ENCODE measurements around the gene UQCC2.

Gene UQCC2

DNA sequence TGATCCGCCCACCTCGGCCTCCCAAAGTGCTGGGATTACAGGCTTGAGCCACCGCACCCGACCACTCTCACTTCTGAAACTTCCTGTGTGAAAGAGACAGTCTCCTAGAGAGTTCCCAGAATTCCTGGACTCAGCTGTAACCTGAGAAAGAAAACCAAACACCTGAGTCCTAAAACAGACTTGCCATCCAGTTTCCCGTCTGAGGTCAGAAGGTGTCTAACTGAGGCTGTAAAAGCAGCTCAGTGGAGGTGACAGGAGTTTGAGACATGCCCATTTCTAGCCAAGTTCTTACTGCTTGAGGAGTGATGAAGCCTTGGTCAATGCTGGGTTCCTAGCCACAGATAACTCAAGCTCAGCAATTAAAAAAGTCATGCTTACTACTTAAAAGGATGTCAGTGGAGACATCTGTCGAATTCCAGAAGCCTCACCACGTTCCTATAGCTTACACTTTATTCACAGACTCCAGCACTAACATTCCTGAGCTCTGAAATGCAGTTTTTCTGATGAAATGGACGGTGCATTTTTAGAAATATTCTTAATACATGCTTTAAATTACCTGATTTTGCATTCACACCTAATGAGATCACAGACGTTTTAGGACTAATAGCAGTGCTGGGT lies 6.1 kb downstream of the UQCC2 start:
- DNase-seq = no peak

DNA sequence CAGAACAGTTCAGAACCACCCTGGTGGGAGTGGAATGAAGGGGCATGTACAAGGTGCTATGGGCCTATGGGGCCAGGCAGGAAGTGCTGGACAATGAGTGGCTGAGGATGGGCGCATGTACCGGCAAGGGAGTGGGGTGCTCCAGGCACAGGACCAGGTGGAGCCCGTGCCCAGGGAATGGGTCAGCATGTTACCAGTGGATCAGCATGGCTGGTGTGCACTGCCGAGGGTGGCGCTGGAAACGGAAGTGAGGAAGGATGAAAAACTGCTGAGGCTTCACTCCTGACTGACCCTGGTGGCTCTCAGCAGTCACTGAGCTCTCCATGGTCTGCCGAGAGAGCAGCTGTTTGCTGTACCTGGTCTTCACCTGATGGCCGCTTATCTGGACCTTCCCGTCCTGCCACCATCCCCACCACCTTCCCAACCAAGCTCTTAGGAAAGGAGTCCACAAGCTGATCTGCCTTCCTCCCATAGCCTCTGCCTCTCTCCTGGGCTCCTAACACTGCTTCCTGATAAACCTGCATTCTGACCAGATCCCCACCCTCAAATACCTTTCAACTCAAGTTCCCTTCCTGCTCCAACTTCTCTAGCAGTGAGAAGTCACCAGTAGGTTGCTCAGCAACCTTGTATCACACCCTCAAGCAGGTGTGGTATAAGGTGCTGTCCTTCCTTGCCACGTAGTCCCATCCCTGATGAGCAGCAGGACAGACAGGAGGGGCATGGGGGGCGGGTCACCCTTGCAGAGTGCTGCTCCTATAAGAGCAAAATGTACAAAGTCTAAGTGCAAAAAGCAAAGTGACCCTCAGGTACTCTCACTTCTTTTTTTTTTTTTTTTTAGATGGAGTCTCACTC lies 7.1 kb downstream of the UQCC2 start:
- DNase-seq = no peak

DNA sequence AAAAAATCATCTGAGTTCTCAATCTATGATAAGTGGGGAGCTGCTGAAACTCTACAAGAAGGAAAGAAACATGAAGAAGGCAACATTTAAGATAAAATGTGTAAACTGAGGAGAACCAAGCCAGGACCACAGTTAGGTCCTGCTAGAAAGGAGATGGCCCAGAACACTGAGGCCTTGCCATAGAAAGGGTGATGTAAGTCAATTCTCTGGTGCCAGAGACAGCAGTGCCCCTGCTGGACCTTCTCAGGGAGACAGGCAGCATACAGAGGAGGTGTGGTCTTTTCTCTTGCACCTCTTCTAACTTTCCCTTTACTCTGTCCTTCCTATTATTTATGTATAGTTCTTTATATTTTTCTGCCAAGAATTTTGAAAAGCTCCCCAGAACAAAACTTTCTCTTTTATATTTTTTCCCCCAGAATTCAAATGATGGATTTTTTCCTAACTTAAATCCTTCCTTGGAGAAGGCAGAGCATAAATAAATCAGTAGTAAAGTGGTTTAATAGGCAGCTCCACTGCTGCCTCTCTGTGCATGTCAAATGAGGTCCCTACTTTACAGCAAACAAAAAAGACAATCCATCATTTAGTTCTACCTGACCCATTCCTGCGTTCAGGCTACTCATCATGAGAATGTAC lies 9.0 kb downstream of the UQCC2 start:
- peak; percentile 50 to 70 (median 59) for DNase-seq

DNA sequence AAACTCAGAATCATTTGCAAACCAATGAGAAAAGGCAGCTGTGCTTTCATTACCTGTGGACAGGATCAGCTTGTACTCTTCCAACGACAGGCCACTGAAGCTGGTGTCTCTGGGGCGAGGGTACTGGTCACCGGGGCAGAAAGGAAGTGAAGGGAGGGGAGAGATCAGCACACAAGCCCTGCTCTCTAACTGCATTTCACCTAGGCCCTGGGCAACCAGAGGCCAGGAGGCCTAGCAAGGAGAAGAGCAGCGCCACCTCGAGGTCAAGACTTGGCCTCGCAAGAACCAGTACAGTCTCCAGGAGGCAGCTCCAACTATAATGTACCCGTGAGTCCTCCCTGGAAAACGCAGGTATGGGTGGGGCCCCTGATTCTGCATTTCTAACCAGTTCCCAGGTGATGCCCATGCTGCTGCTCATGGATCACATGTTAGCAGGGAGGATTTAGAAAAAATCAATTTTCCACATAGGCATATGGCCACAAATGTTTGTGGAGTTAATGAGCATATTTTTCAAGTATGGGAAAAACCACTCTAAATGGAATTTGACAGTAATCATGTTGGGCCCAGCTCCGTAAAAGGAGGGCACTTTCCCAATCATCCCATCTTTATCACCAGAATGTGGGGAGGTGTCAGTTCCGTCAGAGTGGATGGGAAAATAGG lies 11.0 kb downstream of the UQCC2 start:
- DNase-seq = peak; percentile 62 to 84 (median 75)

DNA sequence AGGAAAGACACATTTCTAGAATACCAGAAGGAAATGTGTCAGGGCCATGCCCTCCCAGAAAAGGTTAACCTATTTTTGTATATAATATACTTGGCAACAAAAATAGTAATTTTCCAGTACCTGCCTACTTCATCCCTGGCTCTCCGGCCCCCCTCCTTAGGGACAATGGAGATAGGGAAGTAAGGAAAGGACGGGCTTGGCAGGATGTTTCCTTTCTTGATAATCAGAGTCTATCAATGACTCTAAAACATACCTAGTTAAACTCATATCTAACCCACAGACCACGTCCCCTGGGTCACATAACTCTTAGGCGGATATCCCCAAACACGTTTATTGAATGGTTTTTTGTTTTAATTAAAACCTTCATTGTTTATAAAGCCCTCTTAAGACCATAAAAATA lies 11.8 kb downstream of the UQCC2 start:
- DNase-seq = no peak

DNA sequence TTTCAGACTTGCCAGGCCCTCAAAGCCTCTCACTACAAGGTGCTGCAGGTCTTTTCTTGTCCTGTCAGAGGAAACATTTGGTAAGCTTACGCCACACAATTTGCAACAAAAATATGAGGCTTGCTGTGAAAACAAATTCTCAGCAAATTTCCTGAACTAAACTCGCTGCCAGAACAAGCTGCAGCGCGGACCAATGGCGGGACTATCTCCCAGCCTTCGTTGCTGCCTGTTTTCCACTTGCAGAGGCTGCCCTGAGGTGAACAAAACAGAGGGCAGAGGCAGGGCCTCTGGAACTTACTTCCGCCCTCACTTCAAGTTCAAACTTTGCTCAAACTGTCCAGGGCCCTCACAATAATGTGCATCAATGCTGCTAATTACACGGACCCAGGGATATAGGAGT lies 12.4 kb downstream of the UQCC2 start:
- DNase-seq = no peak

DNA sequence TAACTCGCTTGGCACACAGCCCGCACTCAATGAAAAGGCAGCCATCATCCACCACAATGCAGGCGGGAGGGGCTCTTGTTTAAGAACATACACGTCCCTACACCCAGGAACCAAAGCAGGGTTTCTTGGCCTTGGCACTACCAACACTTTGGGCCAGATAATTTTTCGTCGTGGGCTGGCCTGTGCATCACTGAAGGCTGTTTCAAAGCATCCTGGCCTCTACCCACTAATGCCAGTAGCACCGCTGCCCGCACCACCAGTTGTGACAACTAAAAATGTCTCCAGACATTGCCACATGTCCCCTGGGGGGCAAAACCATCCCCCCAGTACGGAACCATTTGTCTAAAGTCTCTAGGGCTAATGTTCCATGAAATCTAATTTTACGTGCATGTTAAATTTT lies 13.0 kb downstream of the UQCC2 start:
- DNase-seq = no peak

DNA sequence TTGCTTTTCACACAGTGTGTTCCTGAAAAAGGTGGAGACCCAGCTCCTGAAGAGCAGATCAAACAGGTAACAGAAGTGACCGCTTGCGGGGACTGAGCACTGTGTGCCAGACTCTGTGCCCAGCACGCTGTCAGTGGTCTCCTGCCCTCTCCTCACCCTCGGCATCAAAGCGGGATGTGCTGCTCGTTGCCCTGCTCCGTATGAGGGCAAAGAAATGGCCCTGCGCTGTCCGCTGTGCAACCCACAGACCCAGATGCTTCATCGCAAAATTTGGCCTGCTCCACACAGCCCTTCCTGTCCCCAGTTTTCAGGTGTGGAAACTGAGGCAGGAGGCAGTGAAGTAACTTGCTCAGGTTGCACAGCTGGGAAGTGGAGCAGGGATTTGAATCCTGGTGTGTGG lies 13.7 kb downstream of the UQCC2 start:
- no peak for DNase-seq

DNA sequence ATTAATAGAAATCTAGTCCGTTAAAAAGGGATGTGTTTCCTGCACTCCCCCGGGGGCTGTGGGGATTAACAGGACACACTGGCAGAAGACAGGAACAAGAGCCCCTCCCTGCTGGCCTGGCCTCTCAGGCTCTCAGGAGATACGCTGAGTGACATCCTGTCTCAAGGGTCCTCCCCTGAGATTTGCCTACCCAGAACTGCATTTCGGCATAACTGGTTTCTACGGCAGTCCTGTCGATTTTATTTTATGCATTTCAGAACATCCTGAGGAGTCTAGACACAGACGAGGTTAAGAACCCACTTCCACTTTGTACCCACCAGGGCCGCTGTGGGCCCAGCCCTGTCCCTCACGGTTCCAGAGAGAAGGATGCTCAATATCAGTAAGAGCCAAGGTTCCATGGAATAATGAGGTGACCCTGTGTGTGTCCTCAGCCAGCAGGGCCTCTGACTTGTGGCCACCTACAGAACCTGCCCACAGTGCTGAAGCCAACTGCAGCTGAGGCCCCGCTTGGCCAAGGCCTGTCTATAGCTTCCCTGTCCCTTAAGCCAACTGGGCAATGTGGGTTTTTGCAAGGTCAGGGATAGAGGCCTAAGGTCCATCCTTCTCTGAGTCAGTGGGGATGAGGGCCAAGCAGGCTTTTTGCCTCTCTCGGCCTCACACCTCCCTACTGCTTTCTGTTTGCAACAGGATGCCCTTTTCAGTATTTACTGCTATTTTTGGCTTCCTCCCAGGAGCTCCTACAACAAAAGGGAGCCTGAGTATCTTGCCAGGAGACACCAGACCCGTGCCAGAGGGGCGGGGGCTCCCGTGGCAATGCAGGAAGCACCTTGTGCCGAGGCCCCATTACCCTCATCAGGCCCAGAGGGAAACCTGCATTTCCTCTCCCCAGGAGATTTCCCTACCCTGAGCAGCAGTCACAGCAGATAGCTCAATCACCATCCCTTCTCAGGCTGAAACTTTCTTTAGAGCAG lies 14.7 kb downstream of the UQCC2 start:
- DNase-seq = no peak

DNA sequence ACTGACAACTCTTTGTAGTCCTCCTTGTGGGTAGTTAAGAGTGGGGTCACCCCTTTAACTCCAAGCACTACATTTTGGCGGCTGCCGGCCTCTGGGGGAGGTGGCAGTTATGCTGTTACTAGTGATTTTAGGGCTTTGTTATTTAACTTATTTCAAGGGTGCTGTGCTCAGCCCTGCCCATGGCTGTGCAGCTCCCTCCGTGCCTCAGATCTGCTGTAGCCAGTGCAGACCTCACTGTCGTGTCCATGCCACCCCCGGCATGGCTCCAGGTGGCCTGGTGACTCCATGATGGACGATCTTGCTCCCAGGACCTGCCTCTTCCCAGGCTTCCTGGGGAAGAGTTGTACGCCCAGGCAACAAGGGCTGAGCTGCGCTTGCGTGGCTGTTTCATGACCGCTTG lies 15.4 kb downstream of the UQCC2 start:
- DNase-seq = no peak

DNA sequence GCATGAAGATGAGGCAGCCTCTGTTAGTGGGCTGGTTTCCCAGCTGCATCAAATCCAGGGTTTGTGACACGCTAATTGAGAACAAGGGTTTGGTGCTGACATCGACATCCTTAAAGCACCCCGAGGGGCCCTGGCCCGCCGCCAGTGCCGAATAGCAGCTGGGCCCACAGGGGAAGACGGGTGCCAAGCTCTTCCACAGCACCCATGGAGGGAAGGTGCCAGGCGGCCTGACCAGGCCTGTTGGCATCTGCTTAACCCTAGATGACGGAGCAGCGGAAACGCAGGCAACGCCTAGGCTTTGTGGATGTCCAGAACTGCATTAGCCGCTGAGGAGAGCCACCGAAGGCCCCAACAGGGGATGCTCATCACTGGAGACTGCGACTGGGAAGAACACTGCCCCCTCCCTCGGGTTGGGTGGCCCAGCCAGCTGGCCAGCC lies 16.0 kb downstream of the UQCC2 start:
- no peak for DNase-seq

DNA sequence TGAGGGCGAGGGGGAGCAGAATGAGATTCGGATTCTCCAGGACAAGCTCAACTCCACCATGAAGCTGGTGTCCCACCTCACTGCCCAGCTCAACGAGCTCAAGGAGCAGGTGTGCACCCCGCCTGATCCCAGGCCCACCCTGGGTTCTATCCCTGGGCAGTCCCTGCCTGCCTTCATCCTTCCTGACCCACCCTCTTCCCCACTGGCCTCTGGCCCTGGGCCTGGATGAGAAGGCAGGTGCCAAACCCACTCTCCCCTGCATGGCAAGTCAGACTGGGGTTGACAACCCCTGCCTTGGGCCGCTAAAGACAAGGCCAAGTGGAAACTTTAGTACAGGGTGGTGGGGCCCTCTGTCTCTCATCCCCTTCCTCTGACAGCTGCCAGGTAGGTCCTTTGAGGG lies 16.5 kb downstream of the UQCC2 start:
- DNase-seq = no peak

DNA sequence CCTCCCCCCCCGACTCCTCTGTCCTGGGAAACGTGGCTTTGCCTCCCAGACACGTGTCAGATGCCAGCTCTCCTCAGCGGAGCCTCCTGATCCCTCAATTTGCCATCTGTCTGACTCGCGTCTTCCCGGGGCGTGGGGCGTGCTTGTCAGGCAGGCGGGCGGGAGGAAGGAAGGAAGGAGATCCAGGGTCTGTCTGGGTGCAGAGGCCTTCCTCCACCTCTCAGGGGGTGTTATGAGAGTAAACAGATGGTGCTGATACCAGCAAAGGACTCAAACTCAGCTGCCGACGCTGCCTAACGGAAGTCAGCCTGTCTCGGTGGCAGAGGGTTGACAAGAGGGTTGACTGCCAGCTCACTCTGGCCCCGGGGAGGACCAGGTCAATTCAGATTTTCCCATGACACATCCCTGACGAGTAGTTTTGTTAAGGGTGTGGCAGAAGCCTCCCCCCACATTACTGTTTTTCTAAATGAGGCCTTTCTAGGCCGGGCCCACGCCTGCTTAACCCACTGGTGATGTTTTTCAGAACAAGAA lies 17.0 kb downstream of the UQCC2 start:
- DNase-seq = peak; percentile 72 to 74 (median 72)

DNA sequence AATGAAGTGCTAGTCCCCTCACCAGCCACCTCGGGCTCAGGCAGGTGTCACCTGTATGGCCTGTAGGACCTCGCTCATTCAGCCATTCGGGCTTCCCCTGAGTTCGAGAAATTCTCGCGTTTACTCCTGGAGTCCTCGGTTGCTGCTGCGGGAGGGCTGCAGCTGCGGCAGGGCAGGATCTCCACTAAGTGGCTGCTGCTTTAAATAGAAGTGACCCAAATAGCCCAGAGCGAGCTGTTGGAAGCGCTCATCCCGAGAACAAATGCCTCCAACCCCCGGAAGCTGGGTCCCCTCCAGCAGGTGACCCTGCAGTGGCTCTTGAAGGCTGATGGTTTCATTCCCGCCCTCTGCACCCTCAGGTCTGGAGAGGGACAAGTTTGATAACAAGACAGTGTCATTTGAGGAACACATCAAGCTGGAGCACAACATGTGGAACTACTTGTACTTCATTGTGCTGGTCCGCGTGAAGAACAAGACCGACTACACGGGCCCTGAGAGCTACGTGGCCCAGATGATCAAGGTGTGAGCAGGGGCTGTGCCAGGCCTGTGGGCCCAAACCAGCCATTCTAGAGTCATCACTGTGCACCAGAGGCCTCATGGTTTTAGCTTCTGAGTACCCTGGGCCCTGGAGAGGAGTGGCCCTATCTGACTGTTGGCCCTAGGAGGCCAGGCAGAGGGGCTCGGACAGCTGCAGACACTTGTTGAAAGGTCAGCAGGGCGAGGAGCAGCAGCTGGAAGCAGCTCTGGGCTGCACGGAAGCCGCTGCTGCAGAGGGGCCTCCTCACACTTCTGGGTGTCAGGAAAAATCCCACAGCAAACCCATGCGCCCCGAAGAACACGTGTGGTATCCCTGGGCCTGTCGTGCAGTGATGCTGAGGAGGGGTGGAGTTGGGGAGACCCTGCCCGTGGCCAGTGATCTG lies 18.1 kb downstream of the UQCC2 start:
- DNase-seq = no peak

DNA sequence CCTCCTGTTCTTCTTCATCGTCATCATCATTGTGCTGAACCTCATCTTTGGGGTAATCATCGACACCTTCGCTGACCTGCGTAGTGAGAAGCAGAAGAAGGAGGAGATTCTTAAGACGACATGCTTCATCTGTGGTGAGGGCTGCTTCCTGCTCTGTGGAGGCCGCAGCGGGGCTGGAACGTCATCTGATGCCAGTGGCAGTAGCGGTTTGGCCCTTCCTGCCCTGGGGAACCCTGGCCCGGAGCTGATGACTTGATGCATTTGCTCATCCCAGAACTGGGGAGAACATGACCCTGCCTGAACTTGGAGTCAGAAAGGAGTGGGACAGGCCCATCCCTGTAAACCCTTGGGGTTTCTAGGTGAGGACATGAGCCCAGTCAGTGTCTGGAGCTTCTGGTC lies 18.7 kb downstream of the UQCC2 start:
- peak; percentile 87 to 89 (median 89) for DNase-seq

DNA sequence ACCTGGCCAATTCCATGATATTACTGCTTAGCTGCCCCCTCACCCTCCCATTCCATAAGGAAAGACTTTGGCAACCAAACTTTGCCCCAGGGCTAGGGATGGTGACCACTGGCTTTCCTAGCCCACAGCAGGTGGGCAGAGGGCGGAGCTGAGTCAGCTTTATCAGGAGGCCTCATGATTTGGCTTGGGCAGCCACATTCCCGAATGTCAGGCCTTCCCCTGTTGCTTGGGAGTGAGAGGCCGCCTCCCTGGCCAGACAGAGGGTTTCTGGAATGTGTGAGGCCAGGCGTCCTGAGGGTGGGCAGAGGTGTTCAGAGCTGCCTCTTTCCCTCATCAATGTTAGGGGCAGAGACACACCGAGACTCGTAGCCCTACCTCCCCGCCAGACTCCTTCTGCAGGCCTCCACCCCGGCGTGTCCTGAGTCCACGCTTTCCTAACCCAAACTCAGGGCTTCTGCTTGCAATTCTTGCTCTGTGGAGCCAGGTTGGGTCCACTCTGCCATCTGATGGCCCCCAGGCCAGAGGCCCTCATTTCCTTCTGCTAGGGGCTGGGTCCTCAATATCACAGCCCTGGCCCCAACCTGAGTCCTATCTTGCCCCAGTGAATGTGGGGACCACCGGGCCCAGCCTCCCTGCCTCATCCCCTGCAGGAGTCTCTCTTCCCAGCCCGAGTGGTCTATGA lies 19.3 kb downstream of the UQCC2 start:
- no peak for DNase-seq

DNA sequence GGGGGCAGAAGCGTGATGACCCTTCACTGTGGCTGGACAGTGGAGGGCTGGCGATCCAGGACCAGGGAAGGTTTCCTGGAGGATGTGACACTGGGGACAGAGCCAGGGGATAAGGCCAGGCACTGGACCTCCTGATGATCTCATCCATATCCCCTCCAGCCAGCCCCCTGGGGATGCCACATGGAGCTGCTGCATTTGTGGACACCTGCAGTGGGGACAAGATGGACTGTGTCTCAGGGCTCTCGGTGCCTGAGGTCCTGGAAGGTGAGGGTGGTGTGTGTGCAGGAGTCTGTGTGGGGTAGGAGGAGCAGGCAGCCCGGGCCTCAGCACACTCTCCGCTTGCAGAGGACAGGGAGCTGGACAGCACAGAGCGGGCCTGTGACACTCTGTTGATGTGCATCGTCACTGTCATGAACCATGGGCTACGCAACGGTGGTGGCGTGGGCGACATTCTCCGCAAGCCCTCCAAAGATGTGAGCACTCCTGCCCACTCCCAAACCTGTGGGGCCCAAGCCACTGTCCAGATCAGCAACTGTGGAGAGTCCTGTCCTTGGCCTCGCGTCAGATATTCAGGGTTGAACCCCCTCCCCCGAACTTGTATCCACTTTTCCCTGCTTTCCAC lies 19.9 kb downstream of the UQCC2 start:
- no peak for DNase-seq

DNA sequence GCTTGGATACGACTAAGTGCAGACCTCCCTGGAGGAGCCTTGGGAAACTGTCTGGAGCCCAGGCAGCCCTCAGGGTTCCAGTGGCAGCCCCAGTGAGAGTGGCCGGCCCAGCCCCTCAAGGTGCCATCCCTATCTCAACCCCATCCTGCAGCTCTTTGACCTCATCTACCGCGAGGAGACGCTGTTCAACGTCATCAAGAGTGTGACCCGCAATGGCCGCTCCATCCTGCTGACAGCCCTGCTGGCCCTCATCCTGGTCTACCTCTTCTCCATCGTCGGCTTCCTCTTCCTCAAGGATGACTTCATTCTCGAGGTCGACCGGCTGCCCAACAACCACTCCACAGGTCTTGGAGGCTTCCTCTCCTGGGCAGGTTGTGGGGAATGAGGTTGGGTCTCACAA lies 20.7 kb downstream of the UQCC2 start:
- no peak for DNase-seq

DNA sequence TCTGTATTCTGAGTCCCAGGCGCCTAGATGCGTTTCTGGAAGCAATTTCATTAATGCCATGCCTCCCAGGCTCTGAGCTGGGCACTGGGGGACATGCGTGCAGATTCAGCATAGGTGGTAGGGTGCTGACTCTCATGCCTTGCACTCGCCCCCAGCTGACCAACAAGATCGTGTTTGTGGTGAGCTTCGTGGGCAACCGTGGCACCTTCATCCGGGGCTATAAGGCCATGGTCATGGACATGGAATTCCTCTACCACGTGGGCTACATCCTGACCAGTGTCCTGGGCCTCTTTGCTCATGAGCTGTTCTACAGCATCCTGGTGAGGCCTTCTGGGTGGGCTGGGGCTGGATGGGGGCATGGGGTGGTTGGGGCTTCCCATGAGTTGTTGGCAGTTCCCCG lies 21.6 kb downstream of the UQCC2 start:
- no peak for DNase-seq

DNA sequence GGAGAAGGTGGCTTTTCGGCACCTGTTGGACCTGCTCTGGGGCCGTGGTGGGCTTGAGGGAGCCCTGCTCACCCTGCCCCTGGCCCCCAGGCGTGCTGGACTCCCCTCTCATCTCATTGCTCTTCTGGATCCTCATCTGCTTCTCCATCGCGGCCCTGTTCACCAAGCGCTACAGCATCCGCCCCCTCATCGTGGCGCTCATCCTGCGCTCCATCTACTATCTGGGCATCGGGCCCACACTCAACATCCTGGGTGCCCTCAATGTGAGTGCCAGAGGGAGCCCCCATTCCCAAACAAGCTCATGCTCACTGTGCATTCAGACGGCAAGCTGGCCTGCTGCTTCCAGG lies 22.4 kb downstream of the UQCC2 start:
- no peak for DNase-seq

All from suppressor macrophage treated with lipopolysaccharide for 1 hour (primary cell).